PFSK-1 (cell line): ENCODE results near the gene TNS3.

Source experiments
- FOXP2 ChIP-seq: optimal IDR thresholded peaks from 2 replicates; pipeline ENCODE3; 2011; ENCODE audit warnings: borderline replicate concordance, control low read depth, inconsistent platforms; ENCODE audit not compliant: insufficient read depth; ENCODE audit errors: extremely low read length, extremely low read depth
- POLR2AphosphoS5 ChIP-seq: IDR thresholded peaks from 2 replicates; pipeline ENCODE4 v1.6.1; 2012; ENCODE audit warnings: low read depth, mild to moderate bottlenecking, control low read depth, low read length, moderate library complexity
- REST ChIP-seq, 2 experiments: IDR thresholded peaks; 2 replicates each; pipeline versions ENCODE4 v1.6.1 to v1.8.0; 2011 to 2012; ENCODE audit warnings: low read depth in 2 of 2, low read length in 2 of 2, control low read depth in 1 of 2, inconsistent platforms in 1 of 2, mild to moderate bottlenecking in 1 of 2, moderate library complexity in 1 of 2; ENCODE audit not compliant: insufficient read depth in 1 of 2
- SIN3A ChIP-seq: IDR thresholded peaks from 2 replicates; pipeline ENCODE4 v1.6.1; 2012; ENCODE audit warnings: mild to moderate bottlenecking, low read length, moderate library complexity, borderline replicate concordance; ENCODE audit not compliant: insufficient read depth
- TAF1 ChIP-seq: IDR thresholded peaks from 2 replicates; pipeline ENCODE4 v1.6.1; 2012; ENCODE audit warnings: low read length, control low read depth, borderline replicate concordance; ENCODE audit not compliant: insufficient read depth

TNS3 gene

GRCh38 chr7:47303014-47303694 lies 278.8 kb downstream of the TNS3 start:
- TF ChIP-seq SIN3A = no peak
- TF ChIP-seq REST (IDR thresholded peaks at IDR 0.05; ENCODE audit: insufficient read depth in 1 of 2, low read depth in 2 of 2, low read length in 2 of 2) = no peak
- TF ChIP-seq POLR2AphosphoS5 = no peak
- no peak for TF ChIP-seq TAF1

GRCh38 chr7:47302560-47302959 lies 279.4 kb downstream of the TNS3 start:
- no peak for TF ChIP-seq POLR2AphosphoS5
- TF ChIP-seq REST (IDR thresholded peaks at IDR 0.05; ENCODE audit: insufficient read depth in 1 of 2, low read depth in 2 of 2, low read length in 2 of 2) = no peak
- TF ChIP-seq FOXP2 = no peak

- TF ChIP-seq TAF1 (no peak), SIN3A (no peak), REST (IDR thresholded peaks at IDR 0.05; ENCODE audit: insufficient read depth in 1 of 2, low read depth in 2 of 2, low read length in 2 of 2) (no peak), POLR2AphosphoS5 (no peak), FOXP2 (no peak)
Observed at GRCh38 chr7:47301657-47302295, 280.1 kb downstream of the TNS3 start.

- no peak for TF ChIP-seq TAF1
- no peak for TF ChIP-seq FOXP2
- no peak for TF ChIP-seq SIN3A
Observed at GRCh38 chr7:47301105-47301477, 280.8 kb downstream of the TNS3 start.

- TF ChIP-seq SIN3A (no peak), FOXP2 (no peak), TAF1 (no peak), REST (IDR thresholded peaks at IDR 0.05; ENCODE audit: insufficient read depth in 1 of 2, low read depth in 2 of 2, low read length in 2 of 2) (no peak), POLR2AphosphoS5 (no peak)
Observed at GRCh38 chr7:47300472-47301104, 281.3 kb downstream of the TNS3 start.
